Endometrial microvascular endothelial cells (primary cell): ENCODE measurements around the gene HOXA3. TPM values are rescaled to one million over a fixed set of nuclear protein-coding genes. Genes with fewer than 3 reads are reported as not detected.

Source experiments
- in situ Hi-C: cut with HindIII; loops from 2 replicates; pipeline ENCODE4 v1.10.0; 2017; ENCODE audit warnings: low sequenced_read_pairs, low pct_unique_long_range_greater_than_20kb; ENCODE audit errors: inconsistent ontology term
- total RNA-seq: library from RNA; depleted of rRNA; stranded (reverse); fragments of >200 nt; gene quantifications from one replicate; pipeline ENCODE4 v1.2.3, GENCODE V29; 2015; ENCODE audit errors: inconsistent ontology term

HOXA3 gene
- total RNA-seq, 1 donor from 2014 or later, result 6.6 TPM

GRCh38 chr7:27160145-27160545 lies 7.8 kb upstream of the HOXA3 start:
- in situ Hi-C loops, result no loop called here

- in situ Hi-C loops, result no loop called here
Observed at GRCh38 chr7:27159266-27160144, 7.1 kb upstream of the HOXA3 start.

- in situ Hi-C loops, result no loop called here
Observed at GRCh38 chr7:27158436-27159265, 6.3 kb upstream of the HOXA3 start.

GRCh38 chr7:27157702-27158431 lies 5.5 kb upstream of the HOXA3 start:
- in situ Hi-C loops, result no loop called here

GRCh38 chr7:27156916-27157701 lies 4.7 kb upstream of the HOXA3 start:
- in situ Hi-C loops, result no loop called here

GRCh38 chr7:27156508-27156898 lies 4.1 kb upstream of the HOXA3 start, which contains the start of gene HOXA7:
HOXA7 (minus strand) TSS chr7:27156675; CDS start chr7:27156545, 130 bp downstream.
- in situ Hi-C loops, result no loop called here

- in situ Hi-C loops, result no loop called here
Observed at GRCh38 chr7:27155816-27156507, 3.6 kb upstream of the HOXA3 start.

GRCh38 chr7:27154901-27155815 lies 2.8 kb upstream of the HOXA3 start:
- in situ Hi-C loops, result no loop called here

GRCh38 chr7:27154369-27154768 lies 2.0 kb upstream of the HOXA3 start:
- in situ Hi-C loops, result no loop called here

GRCh38 chr7:27153526-27153925 lies 1.1 kb upstream of the HOXA3 start:
- in situ Hi-C loops, result no loop called here

- in situ Hi-C loops, result no loop called here
Observed at GRCh38 chr7:27152816-27153442, 546 bp upstream of the HOXA3 start.

- in situ Hi-C loops, result no loop called here
Observed at GRCh38 chr7:27151341-27151930, 947 bp downstream of the HOXA3 start.

GRCh38 chr7:27150568-27151340 lies 1.6 kb downstream of the HOXA3 start:
- in situ Hi-C loops, result no loop called here

GRCh38 chr7:27149842-27150567 lies 2.4 kb downstream of the HOXA3 start:
- in situ Hi-C loops, result no loop called here
